Hematopoietic multipotent progenitor cell treated with erythropoietin and hydrocortisone succinate and interleukin-3 and kit ligand, for 4 days (in vitro differentiated cells): ENCODE measurements around the gene COL9A2.

ENCODE experiments used
- DNase-seq: peaks from one replicate; pipeline ENCODE4 v3.0.0-alpha.2; 2015

Gene COL9A2

DNA sequence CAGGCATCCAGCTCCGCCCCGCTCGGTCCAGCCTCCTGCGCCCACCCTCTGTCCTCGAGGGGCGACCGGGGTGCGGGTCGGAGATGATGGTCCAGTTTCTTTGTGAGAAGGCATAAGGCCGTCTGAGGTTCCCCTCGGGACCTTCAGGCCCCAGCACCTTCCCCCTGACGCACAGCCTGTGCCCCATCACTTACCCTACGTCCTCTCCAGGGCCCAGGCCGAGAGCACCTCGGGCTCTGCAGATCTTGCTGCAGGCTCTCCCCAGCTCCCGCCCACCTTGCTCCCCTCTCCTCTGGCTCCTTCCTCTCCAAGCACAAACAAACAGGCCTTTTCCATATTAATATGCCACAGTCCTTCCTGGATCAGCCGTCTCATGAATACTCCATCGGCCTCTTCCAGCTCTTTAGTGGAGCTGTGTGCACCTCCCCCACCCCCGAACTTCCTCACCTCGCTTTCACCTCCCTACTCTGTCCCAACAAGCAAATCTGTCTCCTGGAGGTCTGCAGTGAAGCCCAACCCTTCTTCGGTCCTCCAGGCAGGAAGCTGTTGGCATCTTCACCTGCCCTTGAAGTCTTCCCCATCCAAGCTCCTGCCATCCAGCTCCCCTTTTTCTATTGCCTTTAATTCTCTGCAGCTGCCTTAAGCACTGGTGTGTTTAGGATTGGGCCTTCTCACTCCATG lies 448 bp upstream of the COL9A2 start:
- DNase-seq, result no peak

GRCh38 chr1:40315795-40316594 lies 1.1 kb downstream of the COL9A2 start:
- DNase-seq, result peak; percentile 33

DNA sequence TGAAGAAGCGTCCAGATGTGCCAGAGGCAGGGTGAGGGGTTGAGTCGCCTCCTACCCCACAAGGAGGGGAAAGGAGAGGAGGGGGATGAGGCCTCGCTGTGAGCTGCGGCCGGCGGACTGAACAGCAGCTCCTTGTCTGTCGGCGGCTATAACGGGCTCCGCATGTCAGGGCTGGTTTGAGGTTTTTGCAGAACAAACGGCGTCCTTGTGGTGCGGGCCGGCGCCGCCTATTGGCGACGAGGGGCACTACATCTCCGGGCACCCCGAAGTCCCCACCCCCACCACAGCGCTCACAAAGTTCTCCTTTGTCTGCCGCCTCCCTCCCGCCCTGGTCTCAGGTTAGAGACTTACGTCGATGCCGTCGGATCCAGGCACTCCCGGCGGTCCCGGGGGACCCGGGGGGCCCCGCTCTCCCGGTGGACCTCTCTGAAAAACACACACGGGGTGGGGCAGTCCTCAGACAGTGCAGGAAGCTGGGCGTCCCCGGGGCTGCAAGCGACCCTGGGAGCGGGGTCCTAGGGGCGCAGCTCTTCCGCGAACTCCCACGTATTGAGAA lies 1.8 kb downstream of the COL9A2 start:
- DNase-seq, result peak; percentile 95

DNA sequence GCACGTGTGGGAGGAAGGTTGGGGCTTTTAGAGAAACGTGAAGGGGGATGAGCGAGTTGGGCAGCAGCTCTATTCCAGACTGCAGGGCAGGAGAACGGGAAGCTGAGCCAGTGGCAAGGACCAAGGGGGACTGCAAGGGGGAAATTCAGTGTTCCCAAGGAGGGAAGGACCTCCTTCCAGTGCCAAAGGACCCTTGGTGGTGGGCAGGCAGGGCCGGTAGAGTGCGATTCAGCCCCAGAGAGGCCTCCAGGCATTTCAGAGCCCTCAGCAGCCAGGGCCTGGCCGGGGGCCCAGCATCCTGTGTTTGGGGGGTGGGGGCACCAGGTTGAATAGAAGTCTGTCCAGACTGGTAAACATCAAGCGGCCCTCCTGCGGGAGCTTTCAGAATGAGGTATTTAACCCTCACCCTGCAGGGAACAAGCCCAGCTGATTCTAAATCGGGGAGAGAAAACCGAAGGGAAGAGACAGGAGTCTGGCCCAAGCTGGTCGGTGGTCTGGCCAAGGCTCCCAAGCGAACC lies 2.3 kb downstream of the COL9A2 start:
- DNase-seq, result no peak

GRCh38 chr1:40313958-40314720 lies 2.9 kb downstream of the COL9A2 start:
- no peak for DNase-seq

- DNase-seq, result no peak
Measured at GRCh38 chr1:40313329-40313957, 3.6 kb downstream of the COL9A2 start.

GRCh38 chr1:40312238-40313205 lies 4.6 kb downstream of the COL9A2 start:
- peak; percentile 75 for DNase-seq

DNA sequence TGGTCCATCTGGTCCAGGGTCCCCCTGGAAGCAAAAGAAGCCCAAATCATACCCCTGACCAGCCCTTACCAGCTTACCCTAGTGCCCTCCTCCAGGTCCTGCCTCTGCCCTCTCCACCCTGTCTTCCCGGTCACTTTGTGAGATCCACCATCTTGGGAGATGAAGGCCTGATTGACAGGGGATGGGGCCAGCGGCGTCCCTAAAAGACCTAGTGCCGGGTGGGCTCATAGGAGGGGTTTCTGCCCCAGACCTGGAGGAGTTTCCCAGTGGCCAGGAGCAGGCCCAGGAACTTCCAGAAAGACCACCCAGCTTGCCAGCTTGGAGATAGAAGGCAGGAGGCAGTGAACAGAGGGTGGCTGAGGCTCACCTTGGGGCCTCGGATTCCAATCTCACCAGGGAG lies 5.4 kb downstream of the COL9A2 start:
- no peak for DNase-seq

GRCh38 chr1:40310983-40311642 lies 6.0 kb downstream of the COL9A2 start:
- peak; percentile 19 for DNase-seq

DNA sequence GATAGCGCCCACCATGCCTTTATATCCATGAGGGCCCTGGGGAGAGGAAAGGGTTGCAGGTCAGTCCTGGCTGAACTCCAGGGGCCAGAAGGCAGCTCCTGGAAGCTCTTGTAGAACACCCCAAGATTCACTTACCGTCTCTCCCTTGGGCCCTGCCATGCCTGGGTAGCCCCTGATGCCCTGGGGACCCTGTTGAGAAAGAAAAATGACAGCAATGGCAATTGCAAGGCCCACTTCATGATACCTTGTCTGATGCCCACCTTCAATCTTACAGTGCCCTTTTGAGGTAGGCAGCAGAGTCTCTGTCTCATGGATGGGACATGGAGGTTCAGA lies 7.0 kb downstream of the COL9A2 start:
- no peak for DNase-seq

DNA sequence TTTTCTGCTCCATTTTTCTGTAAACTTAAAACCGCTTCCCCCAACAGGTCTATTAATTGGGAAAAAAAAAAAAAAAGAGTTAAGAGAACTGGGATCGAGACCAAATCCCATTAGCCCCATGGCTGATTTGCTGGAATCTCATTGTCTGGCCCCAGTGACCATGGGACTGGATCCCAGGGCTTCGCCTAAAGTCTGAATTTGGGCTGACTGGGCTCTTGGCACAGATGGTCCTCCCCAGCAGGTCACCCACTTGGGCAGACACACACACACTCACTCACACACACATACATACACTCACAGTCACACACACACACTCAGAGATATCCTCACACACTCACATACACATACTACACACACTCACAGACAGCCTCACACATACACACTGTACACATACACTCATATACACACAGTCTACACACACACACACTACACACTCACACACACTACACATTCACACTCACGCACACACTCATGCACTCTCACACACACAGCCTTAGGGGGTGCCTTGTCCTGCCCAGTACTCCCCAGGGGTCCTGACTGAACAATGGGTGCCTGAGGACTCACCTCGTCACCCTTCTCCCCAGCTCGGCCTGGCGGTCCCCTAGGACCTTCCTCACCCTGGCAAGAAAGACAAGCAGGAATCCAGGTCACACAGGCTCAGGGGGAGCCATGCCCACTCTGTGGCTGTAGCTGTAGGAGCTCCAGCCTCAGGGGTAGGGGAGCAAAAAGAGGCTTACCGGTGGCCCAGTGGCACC lies 7.5 kb downstream of the COL9A2 start:
- no peak for DNase-seq

- DNase-seq, result no peak
Measured at GRCh38 chr1:40308036-40308727, 8.9 kb downstream of the COL9A2 start.

- DNase-seq, result no peak
Measured at GRCh38 chr1:40307186-40307585, 9.9 kb downstream of the COL9A2 start.

DNA sequence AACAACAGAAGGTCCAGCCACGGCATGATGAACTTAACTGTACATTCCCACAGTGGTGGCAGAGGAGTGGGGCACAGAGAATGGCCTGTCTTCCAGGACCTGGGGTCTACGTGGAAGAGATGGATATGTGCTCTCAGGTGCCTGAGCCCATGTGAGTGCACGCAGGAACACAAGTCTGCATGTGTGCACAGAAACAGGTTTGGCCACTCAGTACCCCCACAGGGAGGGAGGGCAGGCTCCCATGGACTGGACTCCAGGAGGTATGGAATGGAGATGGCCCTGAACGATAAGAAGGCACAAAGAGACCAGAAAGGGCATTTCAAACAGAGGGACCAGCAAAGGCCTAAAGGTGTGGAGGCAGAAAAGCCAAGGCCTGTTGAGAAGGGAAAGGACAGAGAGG lies 10.8 kb downstream of the COL9A2 start:
- no peak for DNase-seq

DNA sequence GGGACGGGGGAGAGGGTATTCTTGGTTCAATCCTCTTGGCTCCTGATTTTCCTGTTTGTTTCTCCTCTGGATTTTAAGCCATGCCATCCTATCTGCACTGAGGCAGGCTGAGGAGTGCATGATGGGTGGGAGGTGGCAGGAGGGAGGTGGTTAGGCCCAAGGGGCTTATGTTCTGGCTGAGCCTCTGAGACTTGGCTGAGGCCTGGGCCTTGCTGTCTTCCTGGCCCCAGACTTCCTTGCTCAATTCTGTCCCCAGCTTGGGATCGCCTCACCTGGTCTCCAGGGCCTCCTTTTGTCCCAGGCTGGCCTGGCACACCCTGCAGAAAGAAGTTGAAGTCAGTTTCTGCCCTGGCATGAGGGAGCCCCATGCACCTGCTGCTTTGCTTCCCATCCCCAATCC lies 11.2 kb downstream of the COL9A2 start:
- DNase-seq, result no peak

GRCh38 chr1:40305451-40305850 lies 11.6 kb downstream of the COL9A2 start:
- DNase-seq, result peak; percentile 51

DNA sequence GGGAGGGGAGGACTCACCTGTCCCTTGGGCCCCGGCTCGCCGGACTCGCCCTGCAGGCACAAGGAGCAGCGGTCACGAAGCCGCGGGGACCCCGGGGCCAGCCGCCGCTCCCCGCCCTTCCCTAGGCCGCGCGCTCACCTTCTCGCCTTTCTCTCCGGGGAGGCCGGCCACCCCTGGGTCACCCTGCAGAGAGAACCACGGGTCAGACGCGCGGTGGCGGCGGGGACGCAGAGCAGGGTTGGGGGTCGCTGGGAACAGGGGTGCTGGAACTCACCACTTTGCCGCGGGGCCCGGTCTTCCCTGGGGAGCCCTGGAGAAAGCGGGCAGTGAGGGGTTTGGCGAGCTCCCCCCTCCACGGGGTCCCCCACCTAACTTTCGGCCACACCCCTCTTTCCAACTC lies 13.3 kb downstream of the COL9A2 start:
- DNase-seq, result no peak

GRCh38 chr1:40303051-40303771 lies 13.9 kb downstream of the COL9A2 start:
- no peak for DNase-seq

- no peak for DNase-seq
Measured at GRCh38 chr1:40302475-40302874, 14.6 kb downstream of the COL9A2 start.
